Measurements from ENCODE around the gene LRFN2. TPM values are rescaled to one million over a fixed set of nuclear protein-coding genes. Genes with fewer than 3 reads are reported as not detected.

Gene LRFN2
- total and polyA plus RNA-seq, 4 donors = under 0.01 to 0.01 TPM; not detected in 2

GRCh38 chr6:40442591-40442990, 144.6 kb downstream of the LRFN2 start:
- no peak overlapping the region for H3K27ac ChIP-seq (ENCODE audit: low read depth in 1 of 2, low read length in 2 of 2)
- no peaks in the 10 kb centered on the region for H3K27me3 ChIP-seq (ENCODE audit: control insufficient read depth in 4 of 4, insufficient read depth in 4 of 4, low read length in 3 of 4)
- H3K4me1 ChIP-seq (ENCODE audit: control insufficient read depth in 4 of 4, insufficient read depth in 4 of 4, low read length in 3 of 4) = no peaks in the 10 kb centered on the region
- no peaks in the 10 kb centered on the region for H3K36me3 ChIP-seq (ENCODE audit: control insufficient read depth in 4 of 4, insufficient read depth in 3 of 4, low read depth in 1 of 4, low read length in 3 of 4)
- H3K9me3 ChIP-seq (ENCODE audit: control insufficient read depth in 4 of 4, low read length in 3 of 4) = no peaks in the 10 kb centered on the region
- no peak overlapping the region for H3K4me3 ChIP-seq (ENCODE audit: low read depth in 1 of 3, low read length in 3 of 3)
- no peak for DNase-seq (ENCODE audit: low spot score)
- TF ChIP-seq FOXA1 (IDR thresholded peaks at IDR 0.05) = no peak
- TF ChIP-seq RAD21 (IDR thresholded peaks at IDR 0.05) = no peak
- WGBS = 96% methylated on average over 3 of the region's 3 CpGs
- no peak overlapping the region for H3K9ac ChIP-seq (ENCODE audit: low read depth in 1 of 2, low read length in 2 of 2)

GRCh38 chr6:40441150-40441549, 146.0 kb downstream of the LRFN2 start:
- Histone ChIP-seq H3K4me1 (ENCODE audit: control insufficient read depth in 4 of 4, insufficient read depth in 4 of 4, low read length in 3 of 4) (no peaks in the 10 kb centered on the region), H3K27ac (ENCODE audit: low read depth in 1 of 2, low read length in 2 of 2) (no peak overlapping the region), H3K9ac (ENCODE audit: low read depth in 1 of 2, low read length in 2 of 2) (no peak overlapping the region), H3K9me3 (ENCODE audit: control insufficient read depth in 4 of 4, low read length in 3 of 4) (no peaks in the 10 kb centered on the region), H3K4me3 (ENCODE audit: low read depth in 1 of 3, low read length in 3 of 3) (no peak overlapping the region), H3K36me3 (ENCODE audit: control insufficient read depth in 4 of 4, insufficient read depth in 3 of 4, low read depth in 1 of 4, low read length in 3 of 4) (no peaks in the 10 kb centered on the region), H3K27me3 (ENCODE audit: control insufficient read depth in 4 of 4, insufficient read depth in 4 of 4, low read length in 3 of 4) (no peaks in the 10 kb centered on the region)
- 93% methylated on average over 12 of the region's 12 CpGs for WGBS
- TF ChIP-seq FOXA2 (IDR thresholded peaks at IDR 0.05) (no peak), REST (IDR thresholded peaks at IDR 0.05) (no peak), RAD21 (IDR thresholded peaks at IDR 0.05) (no peak), EGR1 (IDR thresholded peaks at IDR 0.05; ENCODE audit: low read depth in 2 of 2) (no peak), JUND (IDR thresholded peaks at IDR 0.05) (no peak), CTCF (IDR thresholded peaks at IDR 0.05; ENCODE audit: low read depth, low read length, missing input control) (no peak), YY1 (IDR thresholded peaks at IDR 0.05) (no peak), TAF1 (conservative IDR thresholded peaks at IDR 0.05) (no peak), ATF3 (IDR thresholded peaks at IDR 0.05) (no peak), FOXA1 (IDR thresholded peaks at IDR 0.05) (no peak), HNF4G (IDR thresholded peaks at IDR 0.05) (no peak), RXRA (IDR thresholded peaks at IDR 0.05) (no peak), ZBTB33 (IDR thresholded peaks at IDR 0.05) (no peak), SP1 (IDR thresholded peaks at IDR 0.05) (no peak), NR2F2 (IDR thresholded peaks at IDR 0.05) (no peak), MAX (IDR thresholded peaks at IDR 0.05) (no peak), GABPA (IDR thresholded peaks at IDR 0.05 in 1 of 2, conservative IDR thresholded peaks at IDR 0.05 in 1 of 2) (no peak), HNF4A (conservative IDR thresholded peaks at IDR 0.05) (no peak)
- no peak for DNase-seq (ENCODE audit: low spot score)
